HepG2 (cell line): ENCODE data around the gene SH2D2A. TPM values are rescaled to one million over a fixed set of nuclear protein-coding genes. Genes with fewer than 3 reads are reported as not detected.

Source experiments
- DMAP1 ChIP-seq: IDR thresholded peaks from 2 replicates; pipeline ENCODE4 v1.6.1; 2016
- DZIP1 ChIP-seq: sonication (generic); formaldehyde crosslinking; IDR thresholded peaks from 2 replicates; pipeline ENCODE4 v1.5.0; 2020; ENCODE audit warnings: mild to moderate bottlenecking, missing genetic modification reagents
- HNRNPUL1 ChIP-seq: fragments of 200-400 bp; formaldehyde crosslinking; IDR thresholded peaks from 2 replicates; pipeline ENCODE4 v1.6.1; 2017; ENCODE audit warnings: low read depth, mild to moderate bottlenecking, low read length, moderate library complexity
- IRF9 ChIP-seq: sonication (generic); formaldehyde crosslinking; IDR thresholded peaks from 2 replicates; pipeline ENCODE4 v1.8.0; 2022; ENCODE audit warnings: missing genetic modification reagents, mild to moderate bottlenecking, borderline replicate concordance
- KAT2B ChIP-seq: fragments of 150-350 bp; IDR thresholded peaks from 2 replicates; pipeline ENCODE4 v1.6.1; 2014; ENCODE audit warnings: low read depth, low read length, borderline replicate concordance
- KDM5A ChIP-seq: fragments of 200-600 bp; sonication (generic); IDR thresholded peaks from 2 replicates; pipeline ENCODE4 v1.7.0; 2018; ENCODE audit warnings: antibody characterized with exemption, mild to moderate bottlenecking, low read length, borderline replicate concordance
- MAF1 ChIP-seq: sonication (generic); formaldehyde crosslinking; IDR thresholded peaks from 2 replicates; pipeline ENCODE4 v1.5.0; 2020; ENCODE audit warnings: missing genetic modification reagents, borderline replicate concordance
- MNT ChIP-seq: fragments of 450-650 bp; IDR thresholded peaks from 2 replicates; pipeline ENCODE4 v1.6.1; 2016
- RBM39 ChIP-seq: fragments of 200-400 bp; formaldehyde crosslinking; IDR thresholded peaks from one replicate; pipeline ENCODE4 v1.6.1; 2018; ENCODE audit warnings: antibody characterized with exemption, mild to moderate bottlenecking, low read depth, low read length; ENCODE audit not compliant: poor library complexity, severe bottlenecking
- RFX5 ChIP-seq: IDR thresholded peaks from 2 replicates; pipeline ENCODE4 v1.6.1; 2011; ENCODE audit warnings: low read depth, low read length, improper control_type of control experiment
- TEAD3 ChIP-seq: optimal IDR thresholded peaks from 2 replicates; pipeline ENCODE3; 2016; ENCODE audit warnings: borderline replicate concordance
- ZNF124 ChIP-seq: sonication (generic); formaldehyde crosslinking; IDR thresholded peaks from 2 replicates; pipeline ENCODE4 v1.4.0; 2020; ENCODE audit warnings: missing genetic modification reagents
- ZNF615 ChIP-seq: sonication (generic); formaldehyde crosslinking; IDR thresholded peaks from 2 replicates; pipeline ENCODE4 v1.5.0; 2020; ENCODE audit warnings: mild to moderate bottlenecking, missing genetic modification reagents, borderline replicate concordance
- ZNF782 ChIP-seq: sonication (generic); formaldehyde crosslinking; IDR thresholded peaks from 2 replicates; pipeline ENCODE4 v1.4.0; 2020; ENCODE audit warnings: missing genetic modification reagents, mild to moderate bottlenecking, borderline replicate concordance
- ZNF839 ChIP-seq: sonication (generic); formaldehyde crosslinking; IDR thresholded peaks from 2 replicates; pipeline ENCODE4 v1.4.0; 2020; ENCODE audit warnings: missing genetic modification reagents, mild to moderate bottlenecking, borderline replicate concordance
- polyA plus RNA-seq, 8 experiments: library from polyadenylated mRNA; depleted of rRNA in 3 of 8; stranded (reverse) in 7 of 8; unstranded in 1 of 8; fragments of >200 nt; fragmentation: Illumina TruSeq in 4 of 8; extraction: Trizol in 4 of 8; gene quantifications; 2 replicates each; pipeline versions ENCODE4 v1.2.1 to v1.2.3, GENCODE V29; 2011 to 2016; ENCODE audit warnings: low read depth in 4 of 8, missing spikeins in 1 of 8, mixed read lengths in 1 of 8; ENCODE audit not compliant: insufficient read depth in 1 of 8
- total RNA-seq, 5 experiments: library from RNA; depleted of rRNA; stranded (reverse); fragments of >200 nt; fragmentation: Illumina TruSeq; extraction: Trizol; gene quantifications; 2 replicates each; pipeline ENCODE4 v1.2.3, GENCODE V29; 2016; ENCODE audit warnings: low read depth in 1 of 5
- TF ChIP-seq, protein P1 (sequence below): sonication (generic); formaldehyde crosslinking; IDR thresholded peaks from 2 replicates; pipeline ENCODE4 v1.5.1; 2020; ENCODE audit warnings: mild to moderate bottlenecking, missing genetic modification reagents, moderate library complexity
- TF ChIP-seq, protein P2 (sequence below): sonication (generic); formaldehyde crosslinking; IDR thresholded peaks from 2 replicates; pipeline ENCODE4 v1.5.0; 2020; ENCODE audit warnings: missing genetic modification reagents

The SH2D2A gene
- total and polyA plus RNA-seq, 2 of the 13 experiments (the other 11 are each of a cell fraction or from before 2014, with no cell fraction given): 0.57 to 0.73 TPM

DNA sequence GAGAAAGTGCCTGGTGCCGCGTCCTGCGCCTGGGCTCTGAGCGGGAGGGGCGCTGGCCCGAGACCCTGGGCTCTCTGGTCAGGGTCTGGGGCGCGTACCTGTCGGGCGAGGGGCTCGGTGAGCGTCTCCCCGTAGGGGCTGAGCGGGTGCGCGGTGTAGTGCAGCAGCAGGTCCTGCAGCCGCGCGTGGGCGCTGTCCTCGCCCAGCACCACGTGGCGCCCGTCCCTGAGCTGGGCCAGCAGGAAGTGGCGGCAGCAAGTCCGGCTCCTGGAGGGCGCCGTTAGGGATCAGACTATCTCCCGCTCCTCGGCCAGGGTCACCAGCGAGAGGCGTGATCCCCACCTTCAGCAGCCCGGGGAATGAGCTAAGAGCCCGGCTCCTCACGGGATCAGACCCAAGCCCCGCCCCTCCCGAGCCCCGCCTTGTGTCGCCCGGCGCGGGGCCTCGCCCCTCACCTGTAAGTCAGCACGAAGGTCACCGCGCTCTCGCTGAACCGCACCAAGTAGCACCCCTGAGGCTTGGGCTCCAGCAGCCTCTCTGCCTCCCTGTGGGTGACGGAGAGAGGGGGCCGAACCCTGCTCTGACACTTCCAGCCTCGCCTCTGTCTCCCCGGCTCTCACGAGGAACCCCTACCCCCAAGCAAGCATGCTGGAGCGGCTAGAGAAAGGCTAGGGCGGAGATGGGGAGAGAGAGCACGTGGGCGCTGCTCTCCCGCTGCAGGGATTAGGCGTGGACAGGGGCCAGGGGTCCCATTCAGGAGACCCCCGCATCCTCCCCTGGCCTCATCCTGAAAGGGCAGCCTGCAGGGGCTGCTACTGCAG is 2.7 kb downstream of the SH2D2A start (continued):
- TF ChIP-seq, protein P1, sequence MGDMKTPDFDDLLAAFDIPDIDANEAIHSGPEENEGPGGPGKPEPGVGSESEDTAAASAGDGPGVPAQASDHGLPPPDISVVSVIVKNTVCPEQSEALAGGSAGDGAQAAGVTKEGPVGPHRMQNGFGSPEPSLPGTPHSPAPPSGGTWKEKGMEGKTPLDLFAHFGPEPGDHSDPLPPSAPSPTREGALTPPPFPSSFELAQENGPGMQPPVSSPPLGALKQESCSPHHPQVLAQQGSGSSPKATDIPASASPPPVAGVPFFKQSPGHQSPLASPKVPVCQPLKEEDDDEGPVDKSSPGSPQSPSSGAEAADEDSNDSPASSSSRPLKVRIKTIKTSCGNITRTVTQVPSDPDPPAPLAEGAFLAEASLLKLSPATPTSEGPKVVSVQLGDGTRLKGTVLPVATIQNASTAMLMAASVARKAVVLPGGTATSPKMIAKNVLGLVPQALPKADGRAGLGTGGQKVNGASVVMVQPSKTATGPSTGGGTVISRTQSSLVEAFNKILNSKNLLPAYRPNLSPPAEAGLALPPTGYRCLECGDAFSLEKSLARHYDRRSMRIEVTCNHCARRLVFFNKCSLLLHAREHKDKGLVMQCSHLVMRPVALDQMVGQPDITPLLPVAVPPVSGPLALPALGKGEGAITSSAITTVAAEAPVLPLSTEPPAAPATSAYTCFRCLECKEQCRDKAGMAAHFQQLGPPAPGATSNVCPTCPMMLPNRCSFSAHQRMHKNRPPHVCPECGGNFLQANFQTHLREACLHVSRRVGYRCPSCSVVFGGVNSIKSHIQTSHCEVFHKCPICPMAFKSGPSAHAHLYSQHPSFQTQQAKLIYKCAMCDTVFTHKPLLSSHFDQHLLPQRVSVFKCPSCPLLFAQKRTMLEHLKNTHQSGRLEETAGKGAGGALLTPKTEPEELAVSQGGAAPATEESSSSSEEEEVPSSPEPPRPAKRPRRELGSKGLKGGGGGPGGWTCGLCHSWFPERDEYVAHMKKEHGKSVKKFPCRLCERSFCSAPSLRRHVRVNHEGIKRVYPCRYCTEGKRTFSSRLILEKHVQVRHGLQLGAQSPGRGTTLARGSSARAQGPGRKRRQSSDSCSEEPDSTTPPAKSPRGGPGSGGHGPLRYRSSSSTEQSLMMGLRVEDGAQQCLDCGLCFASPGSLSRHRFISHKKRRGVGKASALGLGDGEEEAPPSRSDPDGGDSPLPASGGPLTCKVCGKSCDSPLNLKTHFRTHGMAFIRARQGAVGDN (CRISPR knock-in tag): peak; percentile 100
- peak; percentile 90 for TF ChIP-seq DMAP1 (CRISPR knock-in tag)
- TF ChIP-seq, protein P2, sequence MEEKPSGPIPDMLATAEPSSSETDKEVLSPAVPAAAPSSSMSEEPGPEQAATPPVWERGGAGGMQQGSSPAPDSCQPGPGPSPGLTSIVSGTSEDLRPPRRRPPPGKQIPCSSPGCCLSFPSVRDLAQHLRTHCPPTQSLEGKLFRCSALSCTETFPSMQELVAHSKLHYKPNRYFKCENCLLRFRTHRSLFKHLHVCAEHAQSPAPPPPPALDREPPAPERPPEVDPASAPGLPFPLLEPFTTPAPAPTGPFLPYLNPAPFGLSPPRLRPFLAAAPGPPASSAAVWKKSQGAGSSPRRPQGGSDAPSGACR: peak; percentile 91; the same call in 1 of the 2 replicates
- TF ChIP-seq ZNF615: no peak
- peak; percentile 93 for TF ChIP-seq IRF9 (CRISPR knock-in tag)
- TF ChIP-seq HNRNPUL1: no peak
- TF ChIP-seq MAF1: 0 out of 2 replicates have a peak, but pooled peaks have one; percentile 61
- peak; percentile 88 for TF ChIP-seq ZNF782 (CRISPR knock-in tag)
- no peak for TF ChIP-seq KAT2B
- peak; percentile 58; the same call in 1 of the 2 replicates for TF ChIP-seq ZNF124 (CRISPR knock-in tag)
- TF ChIP-seq RBM39: no peak
- peak; percentile 67 for TF ChIP-seq TEAD3 (CRISPR knock-in tag)
- TF ChIP-seq KDM5A: no peak
- peak; percentile 72 for TF ChIP-seq MNT
- TF ChIP-seq DZIP1 (CRISPR knock-in tag): peak; percentile 97; the same call in 1 of the 2 replicates
- no peak for TF ChIP-seq ZNF839 (CRISPR knock-in tag)
- no peak for TF ChIP-seq RFX5
